Upper lobe of left lung (tissue), 4 donors: ENCODE measurements around the gene DPP10.

Source experiments
- CTCF ChIP-seq, 6 experiments: fragments of 450-650 bp in 4 of 6; fragments of 200-600 bp in 2 of 6; sonication (generic) in 2 of 6; IDR thresholded peaks; one replicate each; pipeline ENCODE4 v1.5.1; 2016 to 2019; ENCODE audit warnings: antibody characterized with exemption in 6 of 6
- EP300 ChIP-seq, 4 donors: sonication (generic); formaldehyde crosslinking; IDR thresholded peaks; one replicate each; pipeline ENCODE4 v1.5.1; 2017; ENCODE audit warnings: antibody characterized with exemption in 4 of 4, control low read depth in 2 of 4
- POLR2A ChIP-seq, 4 donors: fragments of 450-650 bp; IDR thresholded peaks; one replicate each; pipeline ENCODE4 v1.5.1; 2016 to 2017; ENCODE audit warnings: antibody characterized with exemption in 4 of 4, mild to moderate bottlenecking in 2 of 4
- POLR2AphosphoS5 ChIP-seq, 2 donors: sonication (generic); formaldehyde crosslinking; IDR thresholded peaks; one replicate each; pipeline ENCODE4 v1.5.1; 2017; ENCODE audit warnings: antibody characterized with exemption in 2 of 2

GRCh38 chr2:115422004-115422634 lies 979.7 kb downstream of the DPP10 start:
- TF ChIP-seq EP300 (IDR thresholded peaks at IDR 0.05): no peak
- no peak for TF ChIP-seq CTCF (IDR thresholded peaks at IDR 0.05)
- no peak for TF ChIP-seq POLR2AphosphoS5 (IDR thresholded peaks at IDR 0.05)
- TF ChIP-seq POLR2A (IDR thresholded peaks at IDR 0.05): no peak
